Lung (tissue), 12 donors: ENCODE results near the gene FHOD3. TPM values are rescaled to one million over a fixed set of nuclear protein-coding genes. Genes with fewer than 3 reads are reported as not detected.

ENCODE experiments used
- ATAC-seq: fragments of 200-7000 bp; cut with Tn5 transposase; one replicate; pipeline ENCODE4 v1.9.1; 2020; ENCODE audit warnings: moderate number of reproducible peaks; ENCODE audit not compliant: insufficient read depth, low FRiP score
- DNase-seq, 3 donors: peaks; one replicate each; pipeline ENCODE4 v3.0.0-alpha.2; 2013 to 2017
- H3K27ac ChIP-seq, 2 donors: one replicate each; pipeline ENCODE4 v1.5.1; 2013; ENCODE audit warnings: mild to moderate bottlenecking in 2 of 2, moderate library complexity in 2 of 2, control low read depth in 1 of 2, inconsistent platforms in 1 of 2, low read depth in 1 of 2, low read length in 1 of 2
- H3K27me3 ChIP-seq, 3 donors: one replicate each; pipeline ENCODE4 v1.5.1; 2013; ENCODE audit warnings: low read length in 2 of 3; ENCODE audit not compliant: control insufficient read depth in 3 of 3, insufficient read depth in 3 of 3
- H3K36me3 ChIP-seq, 4 donors: one replicate each; pipeline ENCODE4 v1.5.1; 2013; ENCODE audit warnings: low read length in 4 of 4, mild to moderate bottlenecking in 1 of 4, moderate library complexity in 1 of 4; ENCODE audit not compliant: control insufficient read depth in 4 of 4, insufficient read depth in 4 of 4
- H3K4me1 ChIP-seq, 5 donors: one replicate each; pipeline ENCODE4 v1.5.1; 2013; ENCODE audit warnings: low read length in 5 of 5, mild to moderate bottlenecking in 2 of 5, moderate library complexity in 1 of 5; ENCODE audit not compliant: control insufficient read depth in 5 of 5, insufficient read depth in 5 of 5
- H3K4me3 ChIP-seq: one replicate; pipeline ENCODE4 v1.5.1; 2013; ENCODE audit warnings: mild to moderate bottlenecking, control low read depth, moderate library complexity
- H3K9ac ChIP-seq, 2 donors: one replicate each; pipeline ENCODE4 v1.5.1; 2013; ENCODE audit warnings: low read length in 2 of 2, control low read depth in 1 of 2; ENCODE audit not compliant: insufficient read depth in 1 of 2
- H3K9me3 ChIP-seq, 4 donors: one replicate each; pipeline ENCODE4 v1.5.1; 2013; ENCODE audit warnings: low read length in 3 of 4, mild to moderate bottlenecking in 1 of 4, moderate library complexity in 1 of 4; ENCODE audit not compliant: control insufficient read depth in 4 of 4, insufficient read depth in 3 of 4
- WGBS, 2 donors: extraction: QIAGEN DNeasy Blood & Tissue Kit; methylation state at CpG; one replicate each; pipeline ENCODE4 v1.1.7; 2013; 5-methylcytosine and 5-hydroxymethylcytosine counted together
- polyA plus RNA-seq, 2 donors: library from polyadenylated mRNA; stranded (reverse); fragments of 200-250 nt; gene quantifications; one replicate each; pipeline ENCODE4 v1.2.1, GENCODE V29; 2013
- total RNA-seq, 2 donors: library from RNA; depleted of rRNA in 1 of 2; stranded (reverse); fragments of >200 nt in 1 of 2; gene quantifications; one replicate each; pipeline ENCODE4 v1.2.1, GENCODE V29; 2014 to 2021
- TF ChIP-seq, protein P1 (sequence below): IDR thresholded peaks from 2 replicates; pipeline ENCODE4 v1.5.1; 2012; ENCODE audit warnings: mild to moderate bottlenecking; ENCODE audit errors: control extremely low read depth, extremely low read depth
- donor health status: control.
- donor health status: control.
- donor health status: Bipolar disorder and iron deficiency.
- donor health status: healthy.
- donor health status: DM: yes; HTN: yes; CAD: no.

The FHOD3 gene
- total and polyA plus RNA-seq, 4 donors: 1.0 to 7.4 (median 2.9) TPM

DNA sequence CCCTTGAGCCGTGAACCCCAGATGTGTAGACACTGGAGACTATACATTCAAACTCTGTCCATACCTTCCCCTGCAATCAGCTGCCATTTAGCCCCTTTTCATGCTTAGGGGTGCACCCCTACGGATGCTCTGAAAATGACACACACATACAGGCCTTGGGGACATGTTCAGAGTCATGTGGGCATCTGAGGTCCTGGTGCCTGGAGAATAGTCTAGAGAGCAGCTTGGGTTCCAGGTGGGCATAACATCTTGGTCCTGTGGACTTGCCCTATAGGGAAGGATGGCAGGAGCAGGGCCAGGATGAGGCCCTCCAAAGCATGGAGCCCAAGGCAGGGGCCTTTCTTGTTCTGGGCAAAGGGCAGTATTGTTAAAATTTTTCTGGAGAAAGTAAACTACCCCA, 9.9 kb upstream of the FHOD3 start:
- no peaks in the 10 kb centered on the region for H3K4me1 ChIP-seq
- TF ChIP-seq, protein P1, sequence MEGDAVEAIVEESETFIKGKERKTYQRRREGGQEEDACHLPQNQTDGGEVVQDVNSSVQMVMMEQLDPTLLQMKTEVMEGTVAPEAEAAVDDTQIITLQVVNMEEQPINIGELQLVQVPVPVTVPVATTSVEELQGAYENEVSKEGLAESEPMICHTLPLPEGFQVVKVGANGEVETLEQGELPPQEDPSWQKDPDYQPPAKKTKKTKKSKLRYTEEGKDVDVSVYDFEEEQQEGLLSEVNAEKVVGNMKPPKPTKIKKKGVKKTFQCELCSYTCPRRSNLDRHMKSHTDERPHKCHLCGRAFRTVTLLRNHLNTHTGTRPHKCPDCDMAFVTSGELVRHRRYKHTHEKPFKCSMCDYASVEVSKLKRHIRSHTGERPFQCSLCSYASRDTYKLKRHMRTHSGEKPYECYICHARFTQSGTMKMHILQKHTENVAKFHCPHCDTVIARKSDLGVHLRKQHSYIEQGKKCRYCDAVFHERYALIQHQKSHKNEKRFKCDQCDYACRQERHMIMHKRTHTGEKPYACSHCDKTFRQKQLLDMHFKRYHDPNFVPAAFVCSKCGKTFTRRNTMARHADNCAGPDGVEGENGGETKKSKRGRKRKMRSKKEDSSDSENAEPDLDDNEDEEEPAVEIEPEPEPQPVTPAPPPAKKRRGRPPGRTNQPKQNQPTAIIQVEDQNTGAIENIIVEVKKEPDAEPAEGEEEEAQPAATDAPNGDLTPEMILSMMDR: no peak
- DNase-seq (no peak), ATAC-seq (no peak)
- no peaks in the 10 kb centered on the region for H3K36me3 ChIP-seq
- no peak overlapping the region for H3K4me3 ChIP-seq
- no peak overlapping the region for H3K9ac ChIP-seq
- peaks cover 0 to 3% (median 0%) of the 10 kb centered on the region in 3 donors for H3K27me3 ChIP-seq
- WGBS, 2 donors: 83 to 92% methylated on average over 2 of the region's 2 CpGs
- H3K9me3 ChIP-seq: peaks cover 0 to 3% (median 0%) of the 10 kb centered on the region in 4 donors
- no peak overlapping the region for H3K27ac ChIP-seq

DNA sequence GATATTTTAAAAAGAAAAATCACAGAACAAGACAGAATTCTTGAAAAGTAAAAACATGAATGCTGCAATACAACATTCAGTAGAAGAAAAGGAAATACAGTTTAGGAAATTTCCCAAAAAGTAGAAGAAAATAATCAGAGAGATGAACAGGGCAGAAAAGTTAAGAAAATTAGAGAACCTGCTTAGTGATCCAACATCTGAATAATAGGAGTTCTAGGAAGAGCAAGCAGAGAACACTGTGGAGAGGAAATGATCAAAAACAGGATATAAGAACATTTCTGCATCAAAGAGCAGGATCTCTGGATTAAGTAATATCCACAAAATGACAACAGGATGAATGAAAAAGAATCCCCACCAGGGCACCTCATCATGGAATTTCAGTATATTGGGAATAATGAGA, 8.8 kb upstream of the FHOD3 start:
- Histone ChIP-seq H3K36me3 (no peaks in the 10 kb centered on the region), H3K4me1 (no peaks in the 10 kb centered on the region), H3K27ac (no peak overlapping the region), H3K9ac (no peak overlapping the region), H3K27me3 (peaks cover 0 to 4% (median under 1%) of the 10 kb centered on the region in 3 donors), H3K4me3 (no peak overlapping the region), H3K9me3 (peaks cover 0 to 3% (median 0%) of the 10 kb centered on the region in 4 donors)
- TF ChIP-seq, protein P1: no peak
- ATAC-seq (no peak), DNase-seq (no peak)

DNA sequence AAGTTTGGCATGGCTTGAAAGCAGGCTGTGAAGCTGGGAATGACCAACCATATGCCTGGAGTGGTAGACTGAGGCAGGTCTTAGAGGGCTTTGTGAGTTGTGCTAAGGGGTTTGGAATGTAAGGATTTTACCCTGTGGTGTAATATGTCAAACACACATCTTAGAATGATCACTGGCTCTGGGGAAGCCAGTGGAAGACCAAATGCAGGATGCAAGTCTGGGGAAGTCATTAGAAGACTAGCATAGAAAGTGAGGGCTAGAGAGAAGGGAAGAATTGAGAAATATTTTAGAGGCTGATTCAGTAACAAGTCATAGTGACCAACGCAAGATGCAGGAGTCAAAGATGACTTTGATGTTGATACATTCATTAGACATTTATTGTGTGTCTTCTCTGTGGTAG, 3.5 kb upstream of the FHOD3 start:
- DNase-seq (no peak), ATAC-seq (no peak)
- peaks cover 0 to 12% (median 0%) of the 10 kb centered on the region in 5 donors for H3K4me1 ChIP-seq
- H3K9me3 ChIP-seq: peaks cover 0 to 4% (median 0%) of the 10 kb centered on the region in 4 donors
- WGBS, 2 donors: 83 to 84% methylated on average over 1 of the region's 1 CpG
- H3K27me3 ChIP-seq: peaks cover 6 to 28% (median 27%) of the 10 kb centered on the region in 3 donors
- no peak overlapping the region for H3K27ac ChIP-seq
- no peak overlapping the region for H3K9ac ChIP-seq
- no peak overlapping the region for H3K4me3 ChIP-seq
- TF ChIP-seq, protein P1: no peak
- H3K36me3 ChIP-seq: no peaks in the 10 kb centered on the region

DNA sequence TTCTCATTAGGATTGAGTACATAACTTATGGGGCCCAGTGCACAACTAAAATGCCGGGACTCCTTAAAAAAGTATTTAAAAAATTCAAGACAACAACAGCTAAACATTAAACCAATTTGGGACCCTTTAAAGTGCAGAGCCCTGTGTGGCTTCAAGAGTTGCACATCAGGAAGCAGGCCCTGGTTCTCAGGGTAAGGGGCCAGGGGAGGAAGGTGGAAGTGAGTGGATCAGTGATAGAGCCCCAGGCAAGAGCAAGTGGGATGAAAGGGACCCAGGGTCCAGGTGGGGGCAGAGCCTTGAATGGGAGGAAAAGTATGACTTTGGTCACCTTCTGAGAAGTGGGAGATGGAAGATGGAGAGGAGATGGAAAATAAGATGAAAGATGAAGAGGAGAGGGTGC, 2.3 kb upstream of the FHOD3 start:
- no peak overlapping the region for H3K9ac ChIP-seq
- TF ChIP-seq, protein P1: no peak
- H3K4me3 ChIP-seq: no peak overlapping the region
- DNase-seq: no peak
- WGBS, 2 donors: 87 to 95% methylated on average over 1 of the region's 1 CpG
- H3K27me3 ChIP-seq: peaks cover 6 to 35% (median 35%) of the 10 kb centered on the region in 3 donors
- peaks cover 0 to 12% (median 0%) of the 10 kb centered on the region in 5 donors for H3K4me1 ChIP-seq
- no peaks in the 10 kb centered on the region for H3K36me3 ChIP-seq
- H3K27ac ChIP-seq: no peak overlapping the region
- ATAC-seq: no peak
- H3K9me3 ChIP-seq: peaks cover 0 to 4% (median 0%) of the 10 kb centered on the region in 4 donors
